Gastroesophageal sphincter (tissue), 3 donors: ENCODE results near the gene LLGL1.

Experiments
- CTCF ChIP-seq, 4 experiments: fragments of 200-600 bp in 2 of 4; fragments of 450-650 bp in 2 of 4; sonication (generic) in 1 of 4; IDR thresholded peaks; one replicate each; pipeline ENCODE4 v1.5.1; 2017 to 2019; ENCODE audit warnings: antibody characterized with exemption in 4 of 4, mild to moderate bottlenecking in 2 of 4, moderate library complexity in 2 of 4
- POLR2A ChIP-seq, 2 donors: fragments of 450-650 bp; IDR thresholded peaks; one replicate each; pipeline ENCODE4 v1.6.1; 2017; ENCODE audit warnings: antibody characterized with exemption in 2 of 2, mild to moderate bottlenecking in 2 of 2, moderate library complexity in 1 of 2

GRCh38 chr17:18234853-18235380 is 9.5 kb downstream of the LLGL1 start:
- TF ChIP-seq POLR2A (IDR thresholded peaks at IDR 0.05): no peak
- TF ChIP-seq CTCF (IDR thresholded peaks at IDR 0.05): no peak
